Skin epidermis (tissue), 12 donors: Measurements from ENCODE around the gene INPP5F.
A peak's percentile ranks its signal among the peaks of the same experiment; 100 is the strongest.

Experiments
- H3K27ac ChIP-seq, 21 experiments: fragments of 200-600 bp; sonication (generic) in 11 of 21; one replicate each; pipeline ENCODE4 v1.5.0; 2020; ENCODE audit warnings: mild to moderate bottlenecking in 3 of 21, inconsistent platforms in 2 of 21, moderate library complexity in 2 of 21
- H3K4me3 ChIP-seq, 7 experiments: fragments of 200-600 bp; sonication (generic) in 2 of 7; one replicate each; pipeline ENCODE4 v1.5.0; 2020; ENCODE audit warnings: inconsistent platforms in 2 of 7, mild to moderate bottlenecking in 2 of 7, moderate library complexity in 1 of 7

INPP5F gene, protein sequence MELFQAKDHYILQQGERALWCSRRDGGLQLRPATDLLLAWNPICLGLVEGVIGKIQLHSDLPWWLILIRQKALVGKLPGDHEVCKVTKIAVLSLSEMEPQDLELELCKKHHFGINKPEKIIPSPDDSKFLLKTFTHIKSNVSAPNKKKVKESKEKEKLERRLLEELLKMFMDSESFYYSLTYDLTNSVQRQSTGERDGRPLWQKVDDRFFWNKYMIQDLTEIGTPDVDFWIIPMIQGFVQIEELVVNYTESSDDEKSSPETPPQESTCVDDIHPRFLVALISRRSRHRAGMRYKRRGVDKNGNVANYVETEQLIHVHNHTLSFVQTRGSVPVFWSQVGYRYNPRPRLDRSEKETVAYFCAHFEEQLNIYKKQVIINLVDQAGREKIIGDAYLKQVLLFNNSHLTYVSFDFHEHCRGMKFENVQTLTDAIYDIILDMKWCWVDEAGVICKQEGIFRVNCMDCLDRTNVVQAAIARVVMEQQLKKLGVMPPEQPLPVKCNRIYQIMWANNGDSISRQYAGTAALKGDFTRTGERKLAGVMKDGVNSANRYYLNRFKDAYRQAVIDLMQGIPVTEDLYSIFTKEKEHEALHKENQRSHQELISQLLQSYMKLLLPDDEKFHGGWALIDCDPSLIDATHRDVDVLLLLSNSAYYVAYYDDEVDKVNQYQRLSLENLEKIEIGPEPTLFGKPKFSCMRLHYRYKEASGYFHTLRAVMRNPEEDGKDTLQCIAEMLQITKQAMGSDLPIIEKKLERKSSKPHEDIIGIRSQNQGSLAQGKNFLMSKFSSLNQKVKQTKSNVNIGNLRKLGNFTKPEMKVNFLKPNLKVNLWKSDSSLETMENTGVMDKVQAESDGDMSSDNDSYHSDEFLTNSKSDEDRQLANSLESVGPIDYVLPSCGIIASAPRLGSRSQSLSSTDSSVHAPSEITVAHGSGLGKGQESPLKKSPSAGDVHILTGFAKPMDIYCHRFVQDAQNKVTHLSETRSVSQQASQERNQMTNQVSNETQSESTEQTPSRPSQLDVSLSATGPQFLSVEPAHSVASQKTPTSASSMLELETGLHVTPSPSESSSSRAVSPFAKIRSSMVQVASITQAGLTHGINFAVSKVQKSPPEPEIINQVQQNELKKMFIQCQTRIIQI

DNA sequence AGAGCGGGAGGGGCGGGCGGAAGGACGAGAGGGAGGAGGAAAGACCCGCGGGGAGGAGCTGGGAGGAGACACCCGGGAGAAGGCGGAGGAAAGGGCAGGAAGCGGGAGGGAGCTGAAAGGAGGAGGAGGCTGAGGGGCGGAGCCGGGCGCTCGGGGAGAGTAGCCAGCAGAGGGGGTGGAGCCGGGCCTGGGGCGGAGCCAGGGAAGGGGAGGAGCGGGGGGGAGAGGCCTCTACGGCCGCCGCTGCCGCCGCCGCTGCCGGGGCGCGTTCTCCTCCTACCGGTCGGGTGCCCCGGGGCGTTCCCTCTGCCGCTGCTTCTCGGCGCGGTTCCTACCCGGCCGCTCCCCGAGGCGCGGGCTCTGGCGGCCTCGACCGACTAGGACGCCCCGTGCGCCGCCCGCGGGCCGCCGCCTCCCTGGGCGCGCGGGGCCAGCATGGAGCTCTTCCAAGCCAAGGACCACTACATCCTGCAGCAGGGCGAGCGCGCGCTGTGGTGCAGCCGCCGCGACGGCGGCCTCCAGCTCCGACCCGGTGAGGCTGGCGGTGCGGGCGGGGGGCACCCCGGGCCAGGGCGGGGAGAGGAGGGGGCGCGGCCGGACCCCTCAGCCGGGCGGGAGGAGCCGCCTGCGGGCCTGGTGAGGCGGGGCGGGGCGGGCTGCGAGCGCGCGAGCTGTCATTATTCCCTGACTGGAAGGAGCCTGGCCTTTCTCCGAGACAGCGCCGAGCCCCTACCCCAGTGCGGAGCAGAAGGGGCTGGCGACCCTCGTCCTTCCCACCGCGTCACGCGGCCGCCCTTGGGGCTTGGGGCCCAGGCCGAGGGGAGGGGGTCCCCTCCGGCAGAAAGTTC lies at the start of gene INPP5F:
TSS of gene INPP5F (plus strand) at position 223 of the 848 bp plus-strand sequence. CDS start at position 436, 213 bp downstream.
- Histone ChIP-seq H3K27ac (peak within 1 kb of the TSS; percentile 84 to 99 (median 92)), H3K4me3 (peak within 1 kb of the TSS; percentile 71 to 97 (median 82))

DNA sequence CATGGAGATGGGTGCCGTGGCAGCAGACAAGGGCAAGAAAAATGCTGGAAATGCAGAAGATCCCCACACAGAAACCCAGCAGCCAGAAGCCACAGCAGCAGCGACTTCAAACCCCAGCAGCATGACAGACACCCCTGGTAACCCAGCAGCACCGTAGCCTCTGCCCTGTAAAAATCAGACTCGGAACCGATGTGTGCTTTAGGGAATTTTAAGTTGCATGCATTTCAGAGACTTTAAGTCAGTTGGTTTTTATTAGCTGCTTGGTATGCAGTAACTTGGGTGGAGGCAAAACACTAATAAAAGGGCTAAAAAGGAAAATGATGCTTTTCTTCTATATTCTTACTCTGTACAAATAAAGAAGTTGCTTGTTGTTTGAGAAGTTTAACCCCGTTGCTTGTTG lies 48.7 kb upstream of the INPP5F start:
- Histone ChIP-seq H3K27ac (peak overlapping the region in 1 of 21 experiments; percentile 28), H3K4me3 (no peak overlapping the region)

GRCh38 chr10:119677904-119678755 lies 47.7 kb upstream of the INPP5F start:
- H3K4me3 ChIP-seq = no peak overlapping the region
- peak overlapping the region in 2 of 21 experiments; percentile 9 to 26 for H3K27ac ChIP-seq

DNA sequence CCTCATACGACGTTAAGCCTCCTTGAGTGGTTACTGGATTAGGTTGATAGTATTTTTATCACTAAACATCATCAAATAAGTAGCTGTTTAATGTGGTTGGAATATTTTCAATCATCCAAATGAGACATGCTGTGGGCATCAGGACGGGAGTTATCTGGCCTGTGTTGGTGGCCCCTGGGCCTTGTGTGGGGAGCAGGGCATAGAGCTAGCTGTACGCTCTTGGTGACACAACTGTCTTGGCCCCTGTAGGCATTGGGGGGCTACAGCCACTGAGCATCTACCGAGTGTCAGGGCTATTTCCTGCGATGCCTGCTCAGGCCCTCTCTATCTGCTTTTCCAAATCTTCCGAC lies 46.4 kb upstream of the INPP5F start:
- no peak overlapping the region for H3K4me3 ChIP-seq
- peak overlapping the region in 9 of 21 experiments; percentile 13 to 84 (median 75) for H3K27ac ChIP-seq

- peak overlapping the region in 20 of 21 experiments; percentile 13 to 84 (median 67) for H3K27ac ChIP-seq
- H3K4me3 ChIP-seq = no peak overlapping the region
Measured at GRCh38 chr10:119680050-119680449, 45.8 kb upstream of the INPP5F start.

GRCh38 chr10:119680650-119681081 lies 45.2 kb upstream of the INPP5F start:
- H3K27ac ChIP-seq = peak overlapping the region in 19 of 21 experiments; percentile 13 to 84 (median 71)
- no peak overlapping the region for H3K4me3 ChIP-seq

- Histone ChIP-seq H3K4me3 (peak overlapping the region in 1 of 7 experiments; percentile 6), H3K27ac (peak overlapping the region in 18 of 21 experiments; percentile 6 to 79 (median 62))
Measured at GRCh38 chr10:119686465-119687191, 39.2 kb upstream of the INPP5F start.

DNA sequence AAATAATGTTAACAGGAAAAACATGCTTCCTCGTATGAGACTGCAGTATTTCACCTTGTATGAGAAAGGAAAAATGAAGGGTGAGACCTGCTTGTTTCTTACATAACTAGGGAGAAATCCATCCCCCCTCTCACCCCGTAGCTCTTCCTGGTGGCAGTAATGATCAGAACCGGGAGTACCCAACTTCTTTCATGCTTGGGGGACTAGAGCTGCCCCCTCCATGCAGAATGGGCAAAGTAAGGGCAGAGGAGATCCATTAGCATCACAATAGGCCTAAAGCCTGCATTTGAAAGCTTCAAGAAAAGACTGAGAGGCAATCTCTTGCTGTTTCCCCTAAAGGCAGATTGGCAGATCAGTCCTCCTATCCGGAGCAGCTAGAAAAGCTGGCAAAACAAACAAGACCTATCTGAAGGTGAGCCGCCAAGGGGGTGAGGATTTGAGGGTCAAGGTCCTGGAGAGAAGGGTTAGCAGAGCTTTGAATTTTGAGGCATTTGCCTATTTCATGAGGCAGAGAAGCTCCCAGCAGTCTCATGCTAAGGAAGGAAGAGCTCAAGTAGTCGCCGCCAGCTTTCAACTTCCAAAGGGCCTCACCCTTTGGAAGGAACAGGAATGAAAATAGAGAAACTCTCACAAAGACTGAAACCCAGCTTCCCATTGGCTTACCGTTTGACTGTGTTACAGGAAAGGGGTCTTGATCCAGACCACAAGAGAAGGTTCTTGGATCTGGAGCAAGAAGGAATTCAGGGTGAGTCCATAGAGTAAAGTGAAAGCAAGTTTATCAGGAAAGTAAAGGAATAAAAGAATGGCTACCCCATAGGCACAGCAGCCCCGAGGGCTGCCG lies 38.4 kb upstream of the INPP5F start:
- no peak overlapping the region for H3K4me3 ChIP-seq
- H3K27ac ChIP-seq = peak overlapping the region in 18 of 21 experiments; percentile 6 to 79 (median 62)

GRCh38 chr10:119688033-119688508 lies 37.8 kb upstream of the INPP5F start:
- Histone ChIP-seq H3K27ac (peak overlapping the region in 7 of 21 experiments; percentile 42 to 79 (median 61)), H3K4me3 (no peak overlapping the region)

GRCh38 chr10:119689016-119689580 lies 36.8 kb upstream of the INPP5F start:
- Histone ChIP-seq H3K4me3 (no peak overlapping the region), H3K27ac (no peak overlapping the region)

DNA sequence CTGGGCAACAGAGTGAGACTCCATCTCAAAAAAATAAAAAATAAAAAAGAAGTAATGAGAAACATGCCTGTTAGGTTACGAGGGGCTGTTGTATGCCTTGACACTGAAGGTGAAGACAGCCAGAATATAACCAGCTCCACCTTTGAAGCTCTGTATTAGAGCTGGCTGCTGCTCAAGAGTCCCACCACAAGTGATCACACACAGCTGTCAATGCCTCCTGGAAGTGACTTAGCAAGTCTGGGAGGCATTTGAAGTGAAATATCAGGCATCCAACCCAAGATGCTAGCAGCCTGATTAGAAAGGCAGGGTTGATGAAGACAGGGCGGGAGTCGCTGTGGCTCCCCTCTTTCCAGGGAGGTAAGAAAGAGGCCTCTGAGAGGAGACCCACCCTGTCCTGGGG lies 34.1 kb upstream of the INPP5F start:
- H3K4me3 ChIP-seq = no peak overlapping the region
- no peak overlapping the region for H3K27ac ChIP-seq

- no peak overlapping the region for H3K4me3 ChIP-seq
- H3K27ac ChIP-seq = peak overlapping the region in 2 of 21 experiments; percentile 31 to 60
Measured at GRCh38 chr10:119693262-119693957, 32.4 kb upstream of the INPP5F start.

- Histone ChIP-seq H3K27ac (no peak overlapping the region), H3K4me3 (no peak overlapping the region)
Measured at GRCh38 chr10:119694608-119695007, 31.2 kb upstream of the INPP5F start.

- no peak overlapping the region for H3K4me3 ChIP-seq
- peak overlapping the region in 1 of 21 experiments; percentile 24 for H3K27ac ChIP-seq
Measured at GRCh38 chr10:119700321-119700954, 25.4 kb upstream of the INPP5F start.

DNA sequence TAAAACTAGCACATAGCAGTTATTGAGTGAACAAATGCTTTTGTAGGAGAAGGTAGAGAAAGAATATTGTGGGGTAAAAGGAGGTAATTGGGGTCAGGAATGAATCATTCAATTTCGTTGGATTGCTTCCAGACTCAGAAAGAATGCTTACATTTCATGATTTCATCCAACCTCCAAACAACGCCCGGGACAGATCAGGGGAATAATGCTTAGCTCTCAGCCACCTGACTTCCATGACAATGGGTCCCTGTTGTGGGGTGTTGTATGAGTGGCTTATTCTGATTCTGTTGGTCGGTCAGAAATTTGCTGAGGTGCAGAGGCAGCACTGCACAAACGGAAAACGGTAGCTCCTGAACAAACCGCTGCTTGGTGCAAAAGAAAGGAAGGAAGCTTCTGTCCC lies 24.0 kb upstream of the INPP5F start:
- Histone ChIP-seq H3K4me3 (no peak overlapping the region), H3K27ac (no peak overlapping the region)
